ENCODE results near the gene DOK1.

Gene DOK1

GRCh38 chr2:74603282-74604000 lies 48.9 kb downstream of the DOK1 start:
- DNase-seq = no peak

- DNase-seq = no peak
Observed at GRCh38 chr2:74606927-74607326, 52.4 kb downstream of the DOK1 start.
